GM12878 (cell line): Measurements from ENCODE around the gene PLEKHG1.

Experiments used
- CREB1 ChIP-seq: IDR thresholded peaks from 2 replicates; pipeline ENCODE4 v1.6.1; 2012; ENCODE audit warnings: low read depth, mild to moderate bottlenecking, inconsistent platforms
- CREM ChIP-seq: IDR thresholded peaks from 2 replicates; pipeline ENCODE4 v1.6.1; 2014; ENCODE audit warnings: antibody characterized with exemption, low read depth
- DPF2 ChIP-seq: fragments of 450-650 bp; IDR thresholded peaks from 2 replicates; pipeline ENCODE4 v1.6.1; 2017; ENCODE audit warnings: mild to moderate bottlenecking
- NRF1 ChIP-seq: conservative IDR thresholded peaks from 2 replicates; pipeline ENCODE4 v1.6.1; 2011; ENCODE audit warnings: mild to moderate bottlenecking, low read depth, low read length, improper control_type of control experiment
- POLR2A ChIP-seq: IDR thresholded peaks from 2 replicates; pipeline ENCODE4 v1.6.1; 2011; ENCODE audit warnings: low read depth, mild to moderate bottlenecking, low read length
- POLR2AphosphoS5 ChIP-seq: IDR thresholded peaks from 2 replicates; pipeline ENCODE4 v1.6.1; 2011; ENCODE audit warnings: mild to moderate bottlenecking, low read length, inconsistent platforms
- SRF ChIP-seq, 2 experiments: IDR thresholded peaks; 2 replicates each; pipeline ENCODE4 v1.6.1; 2011; ENCODE audit warnings: low read depth in 2 of 2, low read length in 2 of 2, mild to moderate bottlenecking in 1 of 2, moderate library complexity in 1 of 2
- TF ChIP-seq, protein P1 (sequence below), 3 experiments: IDR thresholded peaks in 2 of 3; conservative IDR thresholded peaks in 1 of 3; 2 replicates each; pipeline ENCODE4 v1.5.1; 2011; ENCODE audit warnings: low read depth in 3 of 3, low read length in 3 of 3, mild to moderate bottlenecking in 3 of 3, control low read depth in 2 of 3, moderate library complexity in 2 of 3, inconsistent platforms in 1 of 3, mixed read lengths in 1 of 3; ENCODE audit not compliant: control insufficient read depth in 2 of 3, insufficient read depth in 1 of 3; ENCODE audit errors: extremely low read depth in 1 of 3
- TF ChIP-seq, protein P2 (sequence below): IDR thresholded peaks from 2 replicates; pipeline ENCODE4 v1.6.1; 2012; ENCODE audit warnings: mild to moderate bottlenecking, low read depth, low read length

DNA sequence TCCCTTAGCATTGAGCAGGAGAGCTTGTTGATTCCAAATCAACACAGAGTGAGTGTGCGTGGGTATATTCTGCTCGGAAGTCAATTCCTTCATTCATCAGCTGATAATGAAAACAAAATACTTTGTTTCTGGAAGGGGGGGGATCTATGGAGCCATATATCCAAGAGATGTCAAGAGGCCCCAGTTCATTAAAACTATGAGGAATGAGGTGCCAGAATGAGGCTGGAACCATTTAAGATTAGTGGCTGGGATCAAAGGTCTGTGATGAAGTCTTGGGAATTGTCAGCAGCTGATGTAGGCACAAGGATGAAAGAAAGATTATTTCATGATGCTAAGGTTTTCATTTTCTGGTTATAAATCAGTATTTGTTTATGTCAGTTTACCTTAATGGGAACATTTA, 30.5 kb upstream of the PLEKHG1 start:
- no peak for TF ChIP-seq SRF (IDR thresholded peaks at IDR 0.05; ENCODE audit: low read depth in 2 of 2, low read length in 2 of 2)
- TF ChIP-seq, protein P1, sequence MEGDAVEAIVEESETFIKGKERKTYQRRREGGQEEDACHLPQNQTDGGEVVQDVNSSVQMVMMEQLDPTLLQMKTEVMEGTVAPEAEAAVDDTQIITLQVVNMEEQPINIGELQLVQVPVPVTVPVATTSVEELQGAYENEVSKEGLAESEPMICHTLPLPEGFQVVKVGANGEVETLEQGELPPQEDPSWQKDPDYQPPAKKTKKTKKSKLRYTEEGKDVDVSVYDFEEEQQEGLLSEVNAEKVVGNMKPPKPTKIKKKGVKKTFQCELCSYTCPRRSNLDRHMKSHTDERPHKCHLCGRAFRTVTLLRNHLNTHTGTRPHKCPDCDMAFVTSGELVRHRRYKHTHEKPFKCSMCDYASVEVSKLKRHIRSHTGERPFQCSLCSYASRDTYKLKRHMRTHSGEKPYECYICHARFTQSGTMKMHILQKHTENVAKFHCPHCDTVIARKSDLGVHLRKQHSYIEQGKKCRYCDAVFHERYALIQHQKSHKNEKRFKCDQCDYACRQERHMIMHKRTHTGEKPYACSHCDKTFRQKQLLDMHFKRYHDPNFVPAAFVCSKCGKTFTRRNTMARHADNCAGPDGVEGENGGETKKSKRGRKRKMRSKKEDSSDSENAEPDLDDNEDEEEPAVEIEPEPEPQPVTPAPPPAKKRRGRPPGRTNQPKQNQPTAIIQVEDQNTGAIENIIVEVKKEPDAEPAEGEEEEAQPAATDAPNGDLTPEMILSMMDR (IDR thresholded peaks at IDR 0.05 in 2 of 3, conservative IDR thresholded peaks at IDR 0.05 in 1 of 3; ENCODE audit: control insufficient read depth in 2 of 3, extremely low read depth in 1 of 3, insufficient read depth in 1 of 3, low read depth in 3 of 3, low read length in 3 of 3): no peak
- TF ChIP-seq POLR2A: no peak
- TF ChIP-seq CREB1: no peak
- TF ChIP-seq, protein P2, sequence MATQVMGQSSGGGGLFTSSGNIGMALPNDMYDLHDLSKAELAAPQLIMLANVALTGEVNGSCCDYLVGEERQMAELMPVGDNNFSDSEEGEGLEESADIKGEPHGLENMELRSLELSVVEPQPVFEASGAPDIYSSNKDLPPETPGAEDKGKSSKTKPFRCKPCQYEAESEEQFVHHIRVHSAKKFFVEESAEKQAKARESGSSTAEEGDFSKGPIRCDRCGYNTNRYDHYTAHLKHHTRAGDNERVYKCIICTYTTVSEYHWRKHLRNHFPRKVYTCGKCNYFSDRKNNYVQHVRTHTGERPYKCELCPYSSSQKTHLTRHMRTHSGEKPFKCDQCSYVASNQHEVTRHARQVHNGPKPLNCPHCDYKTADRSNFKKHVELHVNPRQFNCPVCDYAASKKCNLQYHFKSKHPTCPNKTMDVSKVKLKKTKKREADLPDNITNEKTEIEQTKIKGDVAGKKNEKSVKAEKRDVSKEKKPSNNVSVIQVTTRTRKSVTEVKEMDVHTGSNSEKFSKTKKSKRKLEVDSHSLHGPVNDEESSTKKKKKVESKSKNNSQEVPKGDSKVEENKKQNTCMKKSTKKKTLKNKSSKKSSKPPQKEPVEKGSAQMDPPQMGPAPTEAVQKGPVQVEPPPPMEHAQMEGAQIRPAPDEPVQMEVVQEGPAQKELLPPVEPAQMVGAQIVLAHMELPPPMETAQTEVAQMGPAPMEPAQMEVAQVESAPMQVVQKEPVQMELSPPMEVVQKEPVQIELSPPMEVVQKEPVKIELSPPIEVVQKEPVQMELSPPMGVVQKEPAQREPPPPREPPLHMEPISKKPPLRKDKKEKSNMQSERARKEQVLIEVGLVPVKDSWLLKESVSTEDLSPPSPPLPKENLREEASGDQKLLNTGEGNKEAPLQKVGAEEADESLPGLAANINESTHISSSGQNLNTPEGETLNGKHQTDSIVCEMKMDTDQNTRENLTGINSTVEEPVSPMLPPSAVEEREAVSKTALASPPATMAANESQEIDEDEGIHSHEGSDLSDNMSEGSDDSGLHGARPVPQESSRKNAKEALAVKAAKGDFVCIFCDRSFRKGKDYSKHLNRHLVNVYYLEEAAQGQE: no peak
- TF ChIP-seq NRF1: no peak
- no peak for TF ChIP-seq POLR2AphosphoS5
- no peak for TF ChIP-seq CREM
- TF ChIP-seq DPF2: no peak
